Measurements from ENCODE around the gene TMEM200A.

Gene TMEM200A

GRCh38 chr6:130405549-130405948, 39.7 kb downstream of the TMEM200A start:
- H3K4me3 ChIP-seq (ENCODE audit: low read depth, low read length): no peak overlapping the region
- TF ChIP-seq CTCF (IDR thresholded peaks at IDR 0.05; ENCODE audit: borderline replicate concordance, insufficient read depth, low read depth, low read length): no peak

GRCh38 chr6:130407032-130407431, 41.2 kb downstream of the TMEM200A start:
- TF ChIP-seq CTCF (IDR thresholded peaks at IDR 0.05; ENCODE audit: borderline replicate concordance, insufficient read depth, low read depth, low read length): no peak
- no peak overlapping the region for H3K4me3 ChIP-seq (ENCODE audit: low read depth, low read length)

DNA sequence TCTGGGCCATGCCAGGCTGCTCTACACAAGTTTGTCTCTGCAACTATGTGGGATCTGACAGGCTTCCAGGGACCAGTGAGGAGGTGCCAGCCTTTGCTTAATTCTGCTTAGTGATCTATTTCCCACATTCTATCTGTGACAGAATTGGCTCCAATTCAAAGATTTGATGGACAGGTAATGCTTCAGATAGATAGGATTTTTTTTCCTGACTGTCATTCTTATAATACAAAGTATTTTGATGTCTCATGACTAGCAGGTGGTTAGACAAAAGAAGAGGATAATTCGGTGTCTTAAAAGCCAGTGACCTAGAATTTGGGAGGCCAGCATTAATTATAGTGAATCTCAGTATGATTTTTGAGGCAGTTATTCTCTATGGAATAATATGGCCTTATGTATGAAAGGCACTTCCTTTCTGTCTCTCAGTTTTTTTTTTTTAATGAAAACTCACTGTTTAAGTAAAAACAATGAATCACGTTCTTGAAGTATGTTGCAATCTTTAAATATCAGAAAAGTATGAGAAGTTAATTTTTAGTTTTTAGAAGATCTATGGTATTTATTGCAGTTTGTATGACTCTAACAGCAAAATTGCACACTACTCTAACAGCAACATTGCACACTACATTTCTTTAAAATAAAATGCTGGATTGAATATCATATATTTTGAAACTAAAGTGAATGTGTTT, 43.7 kb downstream of the TMEM200A start:
- TF ChIP-seq CTCF (IDR thresholded peaks at IDR 0.05; ENCODE audit: borderline replicate concordance, insufficient read depth, low read depth, low read length): no peak
- no peak overlapping the region for H3K4me3 ChIP-seq (ENCODE audit: low read depth, low read length)

- no peak for TF ChIP-seq CTCF (IDR thresholded peaks at IDR 0.05; ENCODE audit: borderline replicate concordance, insufficient read depth, low read depth, low read length)
- H3K4me3 ChIP-seq (ENCODE audit: low read depth, low read length): no peak overlapping the region
These were observed 45.7 kb downstream of the TMEM200A start for GRCh38 chr6:130411481-130411880.

GRCh38 chr6:130412556-130413290, 46.9 kb downstream of the TMEM200A start:
- no peak overlapping the region for H3K4me3 ChIP-seq (ENCODE audit: low read depth, low read length)
- TF ChIP-seq CTCF (IDR thresholded peaks at IDR 0.05; ENCODE audit: borderline replicate concordance, insufficient read depth, low read depth, low read length): no peak

DNA sequence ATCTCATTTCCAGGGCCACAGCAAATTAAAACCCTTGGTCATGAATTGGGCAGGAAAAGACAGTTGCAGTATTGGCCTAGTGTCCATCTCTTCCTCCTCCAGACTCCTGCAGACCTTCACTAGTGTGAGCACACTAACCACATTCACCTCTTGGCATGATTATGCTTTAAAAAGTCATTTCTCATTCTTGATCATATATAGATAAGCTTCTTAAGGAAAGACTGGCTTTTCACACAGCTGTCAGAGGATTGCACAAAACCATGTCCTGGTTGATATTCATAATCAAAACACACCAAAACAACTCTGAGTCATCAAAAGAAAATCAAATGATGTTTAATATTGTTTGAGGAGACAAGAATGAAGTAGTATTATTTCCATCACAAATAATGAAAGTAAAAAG, 52.1 kb downstream of the TMEM200A start:
- TF ChIP-seq CTCF (IDR thresholded peaks at IDR 0.05; ENCODE audit: borderline replicate concordance, insufficient read depth, low read depth, low read length): no peak
- H3K4me3 ChIP-seq (ENCODE audit: low read depth, low read length): no peak overlapping the region

DNA sequence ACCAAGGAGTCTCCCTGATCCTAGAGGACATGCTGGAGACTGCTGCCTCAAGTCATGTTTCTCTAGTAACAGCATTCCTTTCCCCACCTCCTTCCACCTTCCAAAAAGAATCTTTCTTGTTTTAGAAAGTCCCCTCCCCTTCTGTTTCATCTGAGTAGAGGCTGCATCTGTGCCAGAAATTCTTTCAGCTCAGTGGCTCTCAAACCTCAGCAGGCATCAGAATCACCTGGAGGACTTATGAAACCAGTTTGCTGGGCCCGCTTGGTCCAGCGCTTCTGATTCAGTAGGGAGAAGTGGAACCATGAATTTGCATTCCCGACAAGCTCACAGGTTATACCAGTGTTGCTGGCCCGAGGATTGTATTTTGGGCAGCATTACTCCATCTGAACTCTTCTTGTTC, 55.1 kb downstream of the TMEM200A start:
- no peak overlapping the region for H3K4me3 ChIP-seq (ENCODE audit: low read depth, low read length)
- TF ChIP-seq CTCF (IDR thresholded peaks at IDR 0.05; ENCODE audit: borderline replicate concordance, insufficient read depth, low read depth, low read length): no peak

All from GM12875 (cell line).